HK-2 (cell line): ENCODE measurements around the gene STYXL2.

Experiments
- DNase-seq: peaks from one replicate; pipeline ENCODE4 v3.0.0-alpha.2; 2018; ENCODE audit not compliant: unreplicated experiment

Gene STYXL2

DNA sequence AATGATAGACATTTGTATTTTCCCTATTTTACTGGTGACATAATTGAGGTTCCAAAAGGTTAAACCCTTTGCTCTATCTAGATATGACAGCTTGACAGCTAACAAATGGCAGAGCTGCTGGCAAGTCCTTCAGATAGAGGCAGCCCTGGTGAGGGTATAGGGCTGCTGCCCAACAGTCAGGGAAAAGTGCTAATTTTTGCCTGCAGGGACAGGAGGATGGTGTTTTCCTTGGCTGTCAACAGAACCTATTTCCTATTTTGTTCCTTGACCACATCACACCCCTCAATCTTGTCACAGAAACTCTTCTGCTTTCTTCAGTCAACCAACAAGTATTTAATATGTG lies 16.0 kb upstream of the STYXL2 start:
- DNase-seq = no peak

DNA sequence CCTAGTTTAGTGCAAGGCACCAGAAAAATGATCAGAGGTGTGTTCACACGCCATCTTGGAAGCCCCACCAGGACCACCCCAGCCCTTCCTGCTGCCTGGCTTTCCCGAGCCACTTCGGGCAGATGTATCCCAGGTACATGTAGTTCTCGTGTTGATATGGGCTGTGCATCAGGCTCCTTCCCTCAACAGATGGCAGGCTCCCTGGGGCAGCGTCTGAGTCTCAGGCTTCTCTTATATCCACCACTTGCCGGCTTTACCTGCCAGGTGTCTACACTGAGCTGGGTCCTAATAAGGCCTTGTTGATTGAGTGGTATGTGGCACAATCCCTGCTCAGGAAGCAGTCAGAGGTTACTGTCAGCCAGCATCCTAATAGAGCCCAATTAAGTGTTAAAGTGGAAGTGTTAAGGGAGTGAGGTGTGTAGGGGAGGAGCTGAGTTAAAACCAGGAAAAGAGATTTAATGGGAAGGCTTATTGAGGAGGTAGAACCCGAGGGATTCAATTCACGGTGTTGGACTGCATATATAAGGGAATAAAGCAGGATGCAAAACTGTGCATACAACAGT lies 12.2 kb upstream of the STYXL2 start:
- no peak for DNase-seq

DNA sequence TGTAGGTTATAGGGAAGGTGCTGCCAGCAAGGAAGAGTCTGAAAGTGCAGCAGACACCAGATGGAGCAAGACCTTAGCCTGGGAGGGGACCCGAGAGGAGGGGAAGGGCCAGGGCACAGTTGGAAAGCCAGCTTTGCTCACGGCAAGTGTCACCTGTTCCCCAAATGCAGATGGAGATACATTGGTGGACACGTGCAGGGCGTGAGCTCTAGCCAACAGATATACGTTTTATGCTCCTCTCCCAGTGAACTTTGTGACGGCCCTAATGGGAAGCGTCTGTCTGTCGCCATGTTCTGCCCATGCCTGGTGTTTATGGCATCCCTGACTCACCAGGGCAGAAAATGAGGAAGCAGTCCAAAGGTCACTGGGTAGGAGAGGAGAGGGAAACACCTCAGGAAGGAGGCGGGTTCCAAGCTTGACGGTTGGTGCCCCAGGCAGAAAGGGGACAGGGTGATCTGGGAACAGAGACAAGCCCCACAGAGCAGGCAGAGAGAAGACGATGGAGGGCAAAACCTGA lies 11.3 kb upstream of the STYXL2 start:
- DNase-seq = no peak

DNA sequence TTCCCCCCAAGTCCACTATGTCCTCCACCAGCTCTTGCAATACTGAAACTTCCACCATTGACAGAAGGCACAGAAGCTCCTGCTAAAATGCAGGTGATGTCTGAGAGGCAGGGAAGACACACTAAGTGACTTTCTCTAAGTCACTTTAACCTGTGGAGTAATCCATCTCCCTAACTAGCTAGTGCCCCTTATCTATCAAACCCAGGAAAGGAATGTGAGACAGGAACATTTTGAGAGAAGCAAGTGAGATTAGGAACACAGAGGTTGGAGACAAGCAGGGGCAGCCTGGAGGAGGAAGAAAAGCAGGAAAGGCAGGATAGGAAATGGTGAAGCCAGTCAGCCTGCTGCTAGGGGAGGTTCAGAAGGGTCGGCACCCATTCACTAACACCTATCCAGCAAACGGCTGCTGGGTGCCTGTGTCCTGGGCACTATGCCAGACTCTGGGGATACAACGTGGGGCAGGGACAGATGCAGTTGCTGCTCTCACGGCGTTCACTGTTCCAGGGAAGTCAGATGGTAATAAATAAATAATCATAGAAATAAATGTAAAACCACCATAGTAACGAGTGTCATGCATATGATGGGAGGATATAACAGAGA lies 10.7 kb upstream of the STYXL2 start:
- DNase-seq = no peak

DNA sequence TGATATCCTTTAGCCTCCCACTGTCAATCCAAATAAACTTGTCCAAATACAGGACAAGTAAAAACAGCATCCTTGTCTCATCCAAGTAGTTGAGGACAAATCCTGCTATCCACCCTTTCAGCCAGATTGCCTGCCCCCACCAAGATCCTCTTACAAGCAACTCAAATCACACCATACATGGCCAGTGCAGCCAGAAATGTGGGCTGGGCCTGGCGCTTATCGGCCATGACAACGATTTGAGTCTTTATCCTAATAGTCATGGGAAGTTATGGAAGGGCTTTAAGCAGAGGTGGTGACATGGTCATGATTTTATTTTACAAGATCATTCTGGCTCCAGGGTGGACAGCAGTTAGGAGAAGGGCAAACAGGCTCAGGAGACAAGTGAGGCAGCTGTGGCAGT lies 10.0 kb upstream of the STYXL2 start:
- no peak for DNase-seq

DNA sequence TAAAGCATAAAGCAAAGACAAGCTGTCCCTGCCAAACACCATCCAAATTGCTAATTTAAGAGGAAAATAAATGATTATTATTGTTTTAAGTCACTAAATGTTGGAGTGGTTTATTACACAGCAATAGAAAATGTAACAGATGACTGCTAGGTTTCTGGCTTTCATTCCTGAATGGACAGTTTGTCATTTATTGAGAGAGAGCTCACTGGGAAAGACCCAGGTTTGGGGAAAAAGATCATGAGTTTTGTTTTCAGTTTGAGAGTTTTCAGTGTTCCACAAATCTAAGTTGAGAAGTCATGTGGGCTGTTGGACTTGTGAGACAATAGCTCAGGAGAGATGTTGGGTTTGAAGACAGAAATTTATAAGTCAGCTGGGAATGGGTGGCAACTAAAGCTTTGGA lies 9.1 kb upstream of the STYXL2 start:
- no peak for DNase-seq

DNA sequence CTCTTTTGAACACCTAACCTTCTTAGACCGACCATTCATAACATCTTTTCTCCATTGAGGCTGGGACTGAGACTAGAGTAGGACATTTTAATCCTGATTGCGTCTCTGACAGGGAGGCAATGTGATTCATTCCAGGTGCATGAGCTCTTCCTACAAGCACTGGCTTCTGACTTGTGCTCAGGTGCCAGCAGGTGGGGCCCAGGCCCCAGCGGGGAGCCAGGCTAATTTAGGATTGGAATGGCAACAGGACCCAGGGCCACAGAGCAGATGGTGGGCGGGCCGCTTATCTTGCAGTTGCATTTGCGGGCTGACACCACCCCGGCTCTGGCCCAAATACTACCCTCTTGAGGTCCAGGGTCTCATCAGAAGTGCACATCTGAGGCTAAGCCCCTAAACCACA lies 7.8 kb upstream of the STYXL2 start:
- no peak for DNase-seq

DNA sequence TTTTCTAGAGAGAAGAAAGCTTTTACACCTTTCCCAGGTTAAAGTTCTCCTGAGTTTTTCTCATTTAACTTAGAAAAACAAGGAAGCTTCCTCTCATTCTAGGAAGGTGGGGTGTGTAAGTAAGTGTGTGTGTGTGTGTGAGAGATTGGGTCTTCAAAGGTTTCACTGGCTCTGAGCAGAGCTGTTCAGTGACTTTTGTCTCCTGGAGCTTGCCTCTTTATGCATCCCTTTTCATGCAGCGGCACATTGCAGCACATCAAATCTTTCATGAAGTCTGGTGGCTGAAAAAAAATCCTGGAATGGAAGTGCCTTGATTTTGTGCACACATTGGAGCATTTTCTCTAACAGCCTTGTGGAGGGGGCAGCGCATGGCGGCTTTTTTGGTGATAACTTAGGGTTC lies 7.1 kb upstream of the STYXL2 start:
- DNase-seq = no peak

DNA sequence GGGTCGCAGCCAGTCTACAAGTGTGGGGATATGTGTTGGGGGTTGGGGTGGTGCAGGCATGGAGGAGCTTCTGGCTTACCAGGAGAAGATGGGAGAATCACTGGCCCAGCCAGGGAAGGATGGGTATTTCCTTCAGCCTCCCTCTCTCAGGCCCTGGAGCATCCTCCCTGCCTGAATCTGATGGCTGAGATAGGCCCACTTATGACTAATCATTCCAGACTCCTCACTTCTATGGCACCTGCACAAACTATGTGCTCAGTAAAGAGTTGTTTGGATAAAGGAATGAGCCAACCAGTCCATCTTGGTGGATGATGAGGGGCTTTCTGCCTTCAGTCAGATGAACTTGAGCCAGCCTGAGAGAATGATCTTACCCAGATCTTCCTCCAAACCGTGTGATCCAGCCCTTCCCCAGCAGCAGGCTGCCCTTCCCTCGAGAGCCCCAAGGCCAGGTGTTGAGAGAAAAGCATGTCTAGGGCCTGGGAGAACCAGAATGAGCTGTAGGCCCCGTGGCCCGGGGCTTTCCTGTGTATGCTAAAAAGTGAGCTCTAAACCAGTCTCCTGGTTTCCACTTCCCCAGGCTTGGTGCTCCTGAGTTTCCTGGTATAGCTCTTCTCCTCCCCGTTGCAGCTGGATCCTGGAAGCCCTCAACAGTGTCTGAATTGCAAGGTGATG lies 5.0 kb upstream of the STYXL2 start:
- no peak for DNase-seq

DNA sequence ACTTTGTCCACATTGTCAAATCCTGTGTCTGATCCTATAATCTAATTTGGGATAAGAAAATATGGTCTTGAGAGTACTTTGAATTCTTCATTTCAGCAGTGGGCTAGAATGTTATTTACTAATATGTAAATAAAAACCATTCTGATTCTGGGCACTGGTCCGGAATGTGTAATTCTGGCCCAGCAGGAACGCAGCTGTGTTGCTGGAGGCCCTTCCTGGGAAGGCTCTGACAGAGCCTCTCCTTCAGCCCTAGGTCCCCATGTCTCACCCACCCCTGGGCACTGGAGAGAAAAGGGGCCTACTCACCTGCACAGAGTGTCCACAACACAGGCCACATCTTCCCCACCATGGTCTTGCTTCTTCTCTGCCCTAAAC lies 3.9 kb upstream of the STYXL2 start:
- DNase-seq = no peak

DNA sequence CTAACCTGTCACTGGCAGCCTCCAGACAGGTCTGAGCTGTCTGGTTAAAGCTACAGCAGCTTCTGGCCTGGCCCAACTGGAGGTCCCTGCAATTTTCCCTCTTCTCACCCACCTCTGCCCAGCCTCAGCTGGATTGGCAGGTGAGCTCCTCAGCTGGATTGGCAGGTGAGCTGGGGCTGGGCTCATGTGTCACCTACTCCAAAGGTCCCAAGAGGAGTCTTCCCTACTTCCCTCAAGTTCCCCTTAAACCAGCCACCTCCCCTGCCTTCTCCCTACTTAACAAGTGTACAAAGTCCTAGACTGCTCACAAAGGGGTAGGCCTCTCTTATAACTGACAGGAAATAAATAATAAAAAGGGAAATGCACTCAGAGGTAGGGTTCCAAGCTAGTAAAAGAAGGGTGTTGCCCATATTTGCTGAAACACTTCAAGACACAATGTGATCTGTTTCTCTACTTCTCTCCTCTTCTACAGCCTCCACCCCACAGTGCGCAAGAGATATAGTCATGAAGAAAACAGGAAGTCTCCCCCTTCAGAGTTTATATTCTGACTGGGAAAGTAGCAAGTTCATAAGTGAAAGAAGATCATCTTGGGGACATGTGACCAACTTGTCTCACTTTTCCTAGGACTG lies 3.4 kb upstream of the STYXL2 start, which contains the start of gene GPA33:
Gene GPA33 (minus strand): TSS at position 64 of the 629 bp plus-strand sequence. CDS start 90 bp downstream, outside the sequence.
- DNase-seq = no peak

DNA sequence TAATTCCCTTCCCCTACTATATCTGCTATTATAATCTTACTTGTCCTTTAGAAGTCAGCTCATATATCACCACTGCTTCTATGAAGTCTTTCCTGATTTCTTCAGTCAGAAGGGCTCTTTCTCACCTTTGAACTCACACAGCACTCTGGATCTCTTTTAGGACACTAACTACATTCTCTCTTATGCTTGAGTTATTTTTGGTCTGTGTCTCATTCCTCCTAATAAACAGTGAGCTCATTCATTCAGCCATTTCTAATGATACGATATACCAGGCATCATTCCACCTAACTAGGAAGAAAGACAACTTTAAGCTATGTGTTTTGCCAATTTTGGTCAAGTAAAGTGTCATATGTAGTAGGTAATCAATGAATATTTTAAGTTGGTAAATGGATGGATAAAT lies 1.2 kb upstream of the STYXL2 start:
- DNase-seq = no peak

DNA sequence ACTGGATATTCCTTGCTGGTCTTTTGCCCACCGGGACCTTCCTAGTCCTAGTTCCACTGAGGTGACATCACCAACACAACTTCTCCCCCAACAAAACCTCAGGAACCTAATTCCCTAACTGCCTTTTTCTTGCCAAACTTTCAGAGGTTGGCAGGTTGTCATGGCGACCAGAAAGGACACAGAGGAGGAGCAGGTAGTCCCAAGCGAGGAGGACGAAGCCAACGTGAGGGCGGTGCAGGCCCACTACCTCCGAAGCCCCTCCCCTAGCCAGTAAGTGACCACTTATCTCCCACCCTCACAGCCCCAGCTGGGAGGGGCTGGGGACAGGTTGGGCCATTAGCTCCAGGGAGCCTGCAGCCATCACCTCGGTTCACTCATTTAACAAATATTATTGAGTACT lies 815 bp downstream of the STYXL2 start:
- no peak for DNase-seq

DNA sequence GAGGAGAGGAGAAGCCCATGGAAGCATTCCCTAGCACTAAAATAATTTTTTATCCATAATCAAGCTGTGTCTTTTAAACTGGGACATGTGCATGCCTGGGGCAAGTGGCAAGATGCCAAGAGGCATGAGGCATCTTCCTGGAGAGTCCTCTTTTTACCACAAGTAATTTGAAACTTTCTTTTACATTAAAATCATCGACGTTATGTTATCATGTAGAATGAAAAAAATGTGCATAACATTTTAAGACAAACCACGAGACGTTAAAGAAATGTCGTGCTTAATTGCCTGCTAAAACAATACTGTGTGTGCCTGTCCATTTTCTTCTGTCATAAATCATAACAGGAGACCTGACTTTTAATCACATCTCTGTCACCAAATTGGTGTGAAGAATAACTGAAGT lies 1.5 kb downstream of the STYXL2 start:
- peak; percentile 10 for DNase-seq

DNA sequence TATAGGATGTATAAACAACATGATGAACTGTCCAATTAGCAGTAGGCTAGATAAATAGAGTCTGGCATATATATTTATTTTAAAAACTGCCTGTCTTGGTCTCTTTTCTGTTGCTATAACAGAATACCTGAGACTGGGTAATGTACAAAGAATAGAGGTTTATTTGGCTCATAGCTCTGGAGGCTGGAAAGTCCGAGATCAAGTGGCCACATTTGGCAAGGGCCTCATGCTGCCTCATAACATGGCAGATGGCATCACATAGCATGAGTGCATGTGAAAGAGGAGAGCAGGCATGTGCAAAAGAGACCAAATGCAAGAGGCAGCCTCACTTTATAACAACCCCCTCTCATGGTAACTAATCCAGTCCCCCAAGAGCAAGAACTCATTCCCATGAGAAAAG lies 6.0 kb downstream of the STYXL2 start:
- no peak for DNase-seq

DNA sequence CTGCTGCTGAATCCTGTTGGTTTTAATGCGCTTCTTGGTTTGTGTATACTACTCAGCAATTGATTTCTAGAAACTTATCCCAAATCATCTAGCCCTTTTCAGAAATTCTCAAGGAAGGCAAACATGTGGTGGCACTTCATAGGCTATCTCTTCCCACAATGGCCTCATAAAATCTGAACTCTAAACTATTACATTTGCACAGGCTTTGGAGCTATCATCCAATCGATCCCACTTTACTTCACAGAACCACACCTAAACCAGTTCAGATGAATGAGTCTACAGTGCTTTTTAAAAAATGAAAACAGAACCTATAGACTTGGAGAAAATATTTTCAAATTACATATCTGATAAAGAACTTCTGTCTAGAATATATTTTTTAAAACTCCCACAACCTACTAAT lies 6.9 kb downstream of the STYXL2 start:
- DNase-seq = no peak

DNA sequence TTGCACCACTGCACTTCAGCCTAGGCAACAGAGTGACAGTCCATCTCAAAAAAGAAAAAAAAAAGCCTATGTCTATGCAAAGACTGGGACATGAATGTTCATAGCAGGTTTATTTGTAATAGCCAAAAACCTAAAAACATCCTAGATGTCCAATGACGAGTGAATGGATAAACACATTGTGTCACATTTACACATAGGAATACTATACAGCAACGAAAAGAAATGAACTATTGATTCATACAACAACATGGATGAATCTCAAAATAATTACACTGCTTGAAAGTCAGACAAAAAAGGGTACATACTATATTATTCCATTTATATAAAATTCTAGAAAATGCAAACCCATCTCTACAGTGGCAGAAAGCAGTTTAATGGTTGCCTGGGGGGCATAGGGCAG lies 7.9 kb downstream of the STYXL2 start:
- DNase-seq = no peak

DNA sequence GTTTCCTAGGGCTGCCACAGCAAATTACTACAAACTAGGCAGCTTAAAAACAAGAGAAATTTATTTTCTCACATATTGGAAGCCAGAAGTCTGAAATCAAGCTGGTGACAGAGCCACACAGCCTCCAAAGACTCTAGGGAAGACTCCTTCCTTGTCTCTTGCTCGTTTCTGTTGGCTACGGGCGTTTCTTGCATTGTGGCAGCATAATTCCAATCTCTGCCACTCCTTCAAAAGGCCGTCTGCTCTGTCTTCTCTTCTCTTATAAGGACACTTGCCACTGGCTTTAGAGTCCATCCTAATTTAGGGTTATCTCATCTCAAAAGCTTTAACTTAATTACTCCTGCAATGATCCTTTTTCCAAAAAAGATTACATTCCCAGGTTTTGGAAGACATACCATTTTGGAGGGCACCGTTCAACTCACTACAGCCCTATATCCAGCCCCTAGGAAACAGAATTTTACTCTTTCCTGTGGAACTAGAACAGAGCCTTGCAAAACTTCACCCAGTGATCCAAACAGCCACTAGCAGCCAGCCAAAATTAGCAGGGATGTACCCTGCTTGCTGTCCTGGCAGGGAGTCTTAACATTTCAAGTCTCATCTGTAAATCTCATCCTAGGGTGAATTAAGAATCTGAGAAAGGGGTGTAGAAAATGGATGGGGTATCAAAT lies 9.2 kb downstream of the STYXL2 start:
- no peak for DNase-seq

DNA sequence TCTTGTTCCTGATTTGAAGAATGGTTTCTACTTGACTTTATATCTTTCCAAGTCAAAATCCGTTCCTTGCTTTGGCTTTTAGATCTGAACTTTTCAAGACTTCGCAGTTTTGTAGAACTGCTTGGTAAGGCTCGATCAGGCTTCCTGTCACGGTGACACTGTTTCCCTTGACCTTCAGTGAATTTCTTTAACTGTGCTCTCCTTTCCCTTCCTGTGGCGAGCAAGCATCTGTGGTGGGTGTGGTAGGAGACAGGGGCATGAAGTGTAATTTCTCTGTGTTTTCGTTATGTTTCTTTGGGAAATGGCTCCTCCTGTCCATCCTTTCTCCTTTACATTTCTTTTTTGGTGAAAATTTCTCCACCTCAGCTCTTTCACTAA lies 10.4 kb downstream of the STYXL2 start:
- no peak for DNase-seq

DNA sequence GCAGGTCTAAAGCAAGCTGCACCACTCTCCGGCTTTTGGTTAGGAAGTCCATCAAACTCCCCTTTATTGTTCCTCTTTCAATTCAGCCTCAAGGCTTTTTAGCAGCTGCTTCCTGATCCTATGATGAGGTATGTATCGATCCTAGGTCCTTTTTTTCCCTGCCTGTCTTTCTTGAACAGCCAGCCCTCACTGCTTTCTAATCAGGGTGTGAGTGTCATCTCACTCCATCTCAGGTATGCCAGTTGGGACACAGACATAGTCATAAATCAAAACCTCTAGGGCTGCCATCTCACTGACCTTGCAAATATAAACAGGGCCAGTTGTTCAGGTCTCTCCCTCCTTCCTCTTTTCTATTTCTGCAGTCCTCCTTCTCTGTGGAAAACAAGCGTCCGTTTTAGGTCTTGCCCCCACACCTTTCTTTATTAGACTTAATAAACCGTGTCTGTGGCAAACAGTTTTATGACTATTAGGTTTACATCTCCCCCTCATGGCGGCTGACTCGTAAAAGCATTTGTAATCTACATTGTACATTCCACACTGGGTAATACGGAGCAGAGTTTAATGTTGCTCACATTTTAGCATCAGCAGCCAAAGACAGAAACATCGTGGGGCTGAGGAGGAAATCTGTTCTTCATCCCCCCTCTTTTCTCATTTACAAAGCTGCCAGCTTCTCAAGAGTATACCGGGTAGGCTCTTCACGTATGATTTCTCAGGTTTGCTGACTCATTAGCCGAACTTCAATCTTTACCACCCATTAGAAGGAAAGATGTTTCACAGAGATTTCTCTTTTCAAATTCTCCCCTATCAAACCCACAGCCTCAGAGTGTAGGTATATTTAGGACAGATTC lies 11.6 kb downstream of the STYXL2 start:
- no peak for DNase-seq

DNA sequence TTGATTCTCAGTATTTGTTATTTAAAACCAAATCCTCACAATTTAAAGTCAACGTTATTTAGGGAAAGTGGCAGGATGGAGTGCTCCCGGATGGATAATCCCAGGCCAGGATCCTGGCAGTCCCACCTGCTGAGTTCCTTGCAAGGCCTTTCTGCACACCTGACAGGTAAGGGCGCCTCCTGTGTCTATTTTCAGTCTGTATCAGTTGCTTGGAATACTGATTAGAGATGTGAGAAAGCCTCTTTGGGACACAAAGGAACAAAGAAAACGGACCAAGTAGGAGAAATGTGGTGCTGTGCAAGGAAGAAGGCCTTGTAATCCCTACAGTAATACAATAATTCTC lies 12.2 kb downstream of the STYXL2 start:
- DNase-seq = no peak

DNA sequence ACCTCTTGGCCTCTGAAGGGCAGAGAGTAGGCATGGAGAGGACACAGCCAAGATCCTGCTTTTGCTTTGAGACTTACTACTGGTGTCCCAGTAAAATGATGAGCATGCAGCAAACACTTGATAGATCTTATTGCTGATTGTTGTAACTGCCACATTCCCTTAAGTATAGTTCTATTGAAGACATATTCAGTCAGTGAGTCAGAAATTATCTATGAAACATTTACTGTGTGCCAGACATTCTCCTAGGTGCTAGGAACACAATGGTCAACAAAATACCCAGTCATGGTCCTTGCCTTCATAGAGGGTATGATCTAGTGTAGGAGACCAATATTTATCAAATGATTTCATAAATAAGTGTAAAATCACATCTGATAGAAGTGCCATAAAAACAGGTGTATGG lies 13.6 kb downstream of the STYXL2 start:
- DNase-seq = no peak
